Daoy (cell line): ENCODE data around the gene MRNIP. TPM values are rescaled to one million over a fixed set of nuclear protein-coding genes. Genes with fewer than 3 reads are reported as not detected.
"Not testable (repeated sequence)": the region's sequence is repeated elsewhere in the genome, so short reads cannot be mapped to it uniquely, and the experiment has no call there.

Source experiments
- DNase-seq: peaks from one replicate; pipeline ENCODE4 v3.0.0-alpha.2; 2015; ENCODE audit warnings: low read depth
- total RNA-seq: library from RNA; depleted of rRNA; stranded (reverse); fragments of >200 nt; shearing (Covaris generic); gene quantifications from 2 replicates; pipeline ENCODE4 v1.2.3, GENCODE V29; 2014; rRNA removed

MRNIP gene
- total RNA-seq, 1 experiment from 2014 or later: 9.2 TPM

DNA sequence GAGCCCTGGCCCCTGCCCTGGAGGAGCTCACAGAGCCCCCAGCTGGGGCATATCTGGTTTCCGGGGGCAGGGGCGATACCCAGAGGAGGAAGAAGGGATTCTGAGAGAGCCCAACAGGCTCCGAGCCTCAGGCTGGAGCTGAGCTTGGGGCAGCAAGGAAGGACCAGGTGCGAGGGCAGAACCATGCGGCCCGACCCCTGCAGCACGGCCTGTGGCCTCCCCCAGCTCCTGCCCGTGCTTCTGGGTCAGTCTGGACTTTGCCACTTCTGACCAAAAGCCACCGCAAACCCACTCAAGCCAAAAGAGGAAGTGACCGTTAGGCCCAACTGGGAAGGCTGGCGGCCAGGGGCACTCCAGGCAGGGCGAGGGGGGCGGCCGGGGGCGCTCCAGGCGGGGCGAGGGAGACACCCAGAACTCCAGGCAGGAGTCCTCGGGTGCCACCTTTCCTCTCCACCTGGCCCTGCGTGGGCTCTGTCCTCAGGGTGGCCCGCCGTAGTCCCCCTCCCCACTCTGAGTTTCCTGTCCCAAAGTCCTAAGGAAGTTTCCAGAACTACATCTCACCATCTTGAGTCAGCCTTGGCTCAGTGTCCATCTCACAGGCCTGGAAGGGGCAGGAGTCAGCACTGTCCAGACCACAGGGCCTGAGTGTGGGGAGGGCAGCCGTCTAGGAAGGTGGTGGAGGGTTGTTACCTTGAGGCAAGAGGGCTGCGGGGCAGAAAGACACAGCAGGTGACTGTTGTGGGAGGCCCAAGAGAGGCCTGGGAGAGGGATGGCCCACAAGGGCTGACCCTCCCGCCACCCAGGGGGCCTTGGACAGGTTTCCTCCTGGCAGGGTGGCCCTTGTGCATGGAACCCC lies 65.8 kb downstream of the MRNIP start:
- DNase-seq: no peak

DNA sequence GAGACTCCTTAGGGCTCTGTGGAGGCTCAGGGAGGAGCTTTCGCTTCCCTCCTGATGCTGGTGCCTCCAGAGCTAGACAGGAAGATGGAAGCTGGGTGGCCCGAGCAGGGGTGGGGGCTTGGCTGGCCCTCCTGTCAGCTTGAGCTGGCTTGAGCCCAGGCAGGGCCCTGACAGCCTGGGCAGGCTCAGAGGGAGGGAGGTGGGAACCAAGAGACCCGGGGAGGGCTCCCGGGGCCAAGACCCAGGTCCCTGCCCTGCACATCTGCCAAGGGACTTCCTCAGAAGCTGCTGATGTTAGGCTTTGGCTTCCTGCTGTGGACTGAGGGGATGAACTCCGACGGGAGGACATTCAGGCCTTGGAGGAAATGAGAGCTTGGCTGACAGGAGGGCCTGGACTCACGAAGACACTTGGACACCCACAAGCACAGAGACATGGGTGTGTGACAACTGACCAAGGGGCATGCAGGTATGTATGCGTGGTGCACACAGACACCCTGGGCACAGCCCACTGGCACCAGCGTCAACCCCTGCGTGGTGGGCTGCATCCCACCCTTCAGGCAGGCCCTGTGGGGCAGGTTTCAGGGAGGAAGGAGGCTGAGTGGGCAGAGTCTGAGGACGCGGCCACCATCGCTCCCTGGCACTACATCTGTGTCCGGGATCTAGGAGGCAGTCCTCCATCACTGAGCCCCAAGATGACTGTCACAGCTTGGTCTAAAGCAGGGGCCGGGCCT lies 66.6 kb downstream of the MRNIP start:
- no peak for DNase-seq

DNA sequence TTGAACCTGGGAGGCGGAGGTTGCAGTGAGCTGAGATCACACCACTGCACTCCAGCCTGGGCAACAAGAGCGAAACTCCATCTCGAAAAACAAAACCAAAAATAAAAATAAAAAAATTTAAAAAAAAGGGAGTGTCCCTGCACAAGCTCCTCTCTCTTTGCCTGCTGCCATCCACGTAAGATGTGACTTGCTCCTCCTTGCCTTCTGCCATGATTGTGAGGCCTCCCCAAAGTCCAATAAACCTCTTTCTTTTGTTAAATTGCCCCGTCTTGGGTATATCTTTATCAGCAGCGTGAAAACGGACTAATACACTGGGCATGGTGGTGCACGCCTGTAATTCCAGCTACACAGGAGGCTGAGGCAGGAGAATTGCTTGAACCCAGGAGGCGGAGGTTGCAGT lies 69.3 kb downstream of the MRNIP start:
- DNase-seq: not testable (repeated sequence)

DNA sequence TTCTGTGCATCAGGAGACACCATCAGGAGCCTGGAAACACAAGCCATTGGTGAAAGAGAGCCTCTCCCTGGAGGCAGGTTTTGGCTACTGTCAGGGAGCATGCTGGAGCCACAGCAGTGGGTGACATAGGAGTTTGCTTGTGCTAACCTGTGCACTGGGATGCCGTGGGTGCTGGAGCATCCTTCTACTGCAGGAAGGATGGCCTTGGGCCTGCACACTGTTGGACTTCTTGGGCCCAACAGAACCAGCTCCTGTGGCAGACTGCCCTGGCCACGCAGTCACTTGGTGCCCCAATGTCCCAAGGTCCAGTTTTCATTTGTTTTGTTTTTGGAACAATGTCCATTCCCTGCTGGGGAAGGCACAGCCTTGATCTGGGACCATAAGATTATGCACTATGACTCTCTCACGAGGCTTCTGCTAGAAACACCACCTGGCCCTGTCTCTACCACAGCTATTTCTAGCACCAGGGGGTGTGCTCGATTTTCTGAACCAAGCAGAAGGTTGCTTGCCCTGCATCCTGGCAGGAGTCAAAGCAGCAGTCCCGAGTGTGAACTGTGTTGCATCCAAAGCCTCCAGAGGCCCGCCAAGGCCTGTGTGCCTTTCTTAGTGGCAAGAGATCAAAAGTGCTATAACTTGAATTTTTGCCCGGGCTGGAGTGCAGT lies 70.3 kb downstream of the MRNIP start:
- no peak for DNase-seq

Other genes starting within 250 kb of the MRNIP start
- 746 and 874 TPM in 2 replicates for gene HNRNPH1, start 235.1 kb downstream of the MRNIP start, total RNA-seq
- not detected in 2 replicates for gene CBY3, start 177.8 kb downstream of the MRNIP start, total RNA-seq
- gene CANX, start 159.8 kb downstream of the MRNIP start, total RNA-seq: 570 and 576 TPM in 2 replicates
- gene MAML1, start 126.0 kb downstream of the MRNIP start, total RNA-seq: 6.9 and 7.9 TPM in 2 replicates
- gene LTC4S, start 64.8 kb downstream of the MRNIP start, total RNA-seq: not detected in 2 replicates
- gene MGAT4B, start 52.0 kb downstream of the MRNIP start, total RNA-seq: 52.9 and 62.7 TPM in 2 replicates
- gene SQSTM1, start 37.9 kb downstream of the MRNIP start, total RNA-seq: 311 and 335 TPM in 2 replicates
- 23.1 and 25.0 TPM in 2 replicates for gene TBC1D9B, start 49.1 kb upstream of the MRNIP start, total RNA-seq
- gene RNF130, start 212.9 kb upstream of the MRNIP start, total RNA-seq: 37.4 and 42.2 TPM in 2 replicates